Stimulated activated CD4-positive, alpha-beta T cell treated with anti-CD3 and anti-CD28 coated beads, Interleukin-2, amount 100 ng/mL, for 48 hours (primary cell): ENCODE results near the gene RARB.

Experiments used
- DNase-seq, 2 donors: peaks; one replicate each; pipeline ENCODE4 v3.0.0-alpha.2; 2020

Gene RARB

DNA sequence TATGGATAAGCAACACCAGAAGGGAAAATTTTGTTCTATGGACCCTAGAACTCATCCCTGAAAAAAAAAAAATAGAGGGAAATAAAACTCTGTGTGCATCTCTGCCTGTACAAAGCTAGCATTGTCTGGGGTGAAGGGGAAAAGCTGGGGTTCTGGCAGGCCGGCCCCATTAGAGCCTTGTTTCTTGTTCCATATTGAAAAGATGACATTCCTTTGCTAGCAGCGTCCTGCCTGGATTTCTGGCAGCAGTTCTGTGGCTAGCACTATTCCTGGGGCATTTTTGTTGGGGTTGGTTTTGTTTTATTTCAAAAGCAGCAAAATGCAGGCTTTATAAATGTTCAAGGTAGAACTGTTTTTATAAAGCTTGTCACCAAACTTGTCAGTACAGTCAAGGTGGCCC lies 45.2 kb downstream of the RARB start:
- DNase-seq, result no peak

DNA sequence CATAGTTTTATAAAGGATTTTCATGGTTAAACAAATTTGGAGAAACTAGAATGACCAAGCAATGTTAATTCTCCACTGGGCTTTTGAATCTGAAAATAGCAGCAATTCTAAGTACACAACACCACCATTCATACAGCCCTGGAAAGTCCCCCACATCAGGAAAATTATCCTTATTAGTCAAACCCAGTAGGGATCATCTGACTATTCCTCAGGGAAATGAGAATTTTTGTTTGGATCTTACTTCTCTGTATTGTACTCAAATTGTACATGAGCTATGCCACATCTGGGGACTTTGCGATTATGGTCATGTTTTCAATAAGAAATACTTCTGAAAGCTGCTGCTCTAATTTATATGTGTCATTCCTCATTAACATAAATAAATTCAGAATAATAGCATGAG lies 46.0 kb downstream of the RARB start:
- DNase-seq, result no peak

DNA sequence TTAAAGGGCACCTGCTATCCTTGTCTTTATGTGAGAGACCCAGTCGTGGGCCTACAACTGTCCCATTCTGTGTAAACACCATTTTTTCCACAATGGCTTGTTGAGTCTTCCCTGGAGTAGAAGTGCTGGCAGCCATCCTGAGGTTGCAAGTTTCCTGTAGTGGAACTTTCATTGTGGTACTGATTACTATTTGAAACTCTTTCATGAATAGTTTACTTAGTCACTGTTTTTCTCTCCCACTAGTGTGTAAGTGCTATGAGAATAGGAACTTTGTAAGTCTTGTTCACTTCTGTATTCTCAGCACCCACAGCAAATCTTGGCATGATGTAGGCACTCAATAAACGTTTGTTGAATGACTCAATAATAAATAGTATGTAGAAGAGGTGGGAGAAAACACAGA lies 48.6 kb downstream of the RARB start:
- DNase-seq, result no peak

- DNase-seq, result no peak
These were observed 50.2 kb downstream of the RARB start for GRCh38 chr3:25478211-25478757.

DNA sequence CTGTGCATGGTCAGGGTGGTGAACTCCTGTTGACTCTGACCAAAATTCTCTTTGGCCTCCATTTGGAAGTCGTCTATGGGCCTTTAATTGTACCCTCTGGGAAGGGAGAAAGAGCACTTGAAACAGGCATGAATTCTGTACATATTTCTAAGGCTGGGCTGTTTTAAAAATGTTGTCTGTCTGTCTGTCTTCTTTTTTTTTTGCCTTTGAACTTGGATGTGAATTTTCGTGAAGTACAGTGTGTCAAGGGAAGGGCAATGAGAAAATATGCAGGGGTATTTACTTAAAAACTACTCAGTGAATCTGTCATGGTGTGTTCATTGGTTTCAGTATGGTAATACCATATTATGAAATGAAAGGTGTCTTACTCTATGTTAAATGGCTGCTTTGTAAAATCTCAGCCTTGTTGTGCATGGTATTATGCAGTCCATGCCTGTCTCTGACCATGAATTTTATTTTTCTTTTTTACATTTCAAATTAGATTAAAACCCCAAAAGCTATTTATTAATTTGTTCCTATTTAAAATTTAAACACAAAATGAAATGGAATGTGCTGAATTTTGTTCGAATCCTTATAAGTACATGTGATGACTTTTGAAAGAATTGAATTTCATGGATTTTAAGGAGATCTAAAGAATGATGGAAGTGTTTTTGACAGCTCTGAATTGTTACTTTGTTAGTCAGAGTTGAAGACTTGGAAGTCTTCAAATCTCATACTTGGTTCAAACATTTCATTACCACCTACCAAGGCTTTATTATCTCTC lies 51.1 kb downstream of the RARB start:
- DNase-seq, result no peak

DNA sequence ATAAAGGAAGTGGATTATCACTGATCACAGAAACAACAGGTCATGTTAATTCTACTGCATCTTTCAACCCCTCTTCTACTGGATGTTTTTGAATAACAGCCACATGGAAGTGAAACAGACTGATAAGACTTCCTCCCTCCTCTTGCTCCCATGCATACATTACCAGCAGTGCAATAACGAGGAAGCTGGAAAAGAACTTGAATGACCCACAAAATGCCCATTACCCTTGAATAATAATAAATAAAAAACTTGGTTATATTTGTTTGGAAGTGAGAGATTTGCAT lies 51.6 kb downstream of the RARB start:
- DNase-seq, result no peak

DNA sequence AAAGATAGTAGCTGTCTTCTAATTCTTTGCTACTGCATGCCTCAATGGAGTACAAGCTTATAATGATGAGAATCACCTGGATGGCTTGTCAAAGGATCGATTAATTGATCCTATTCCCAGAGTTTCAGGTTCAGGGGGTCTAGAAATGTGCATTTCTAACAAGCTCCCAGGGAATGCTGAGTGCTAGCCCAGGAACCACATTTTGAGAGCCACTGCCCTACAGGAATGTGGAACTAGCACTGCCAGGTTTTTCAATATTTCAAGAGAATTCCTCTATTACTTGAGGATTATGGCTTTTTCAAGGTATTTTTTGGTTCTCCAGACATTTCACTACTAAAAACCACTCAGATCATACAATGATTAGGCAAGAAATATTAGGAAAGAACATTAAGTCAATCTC lies 52.7 kb downstream of the RARB start:
- no peak for DNase-seq

DNA sequence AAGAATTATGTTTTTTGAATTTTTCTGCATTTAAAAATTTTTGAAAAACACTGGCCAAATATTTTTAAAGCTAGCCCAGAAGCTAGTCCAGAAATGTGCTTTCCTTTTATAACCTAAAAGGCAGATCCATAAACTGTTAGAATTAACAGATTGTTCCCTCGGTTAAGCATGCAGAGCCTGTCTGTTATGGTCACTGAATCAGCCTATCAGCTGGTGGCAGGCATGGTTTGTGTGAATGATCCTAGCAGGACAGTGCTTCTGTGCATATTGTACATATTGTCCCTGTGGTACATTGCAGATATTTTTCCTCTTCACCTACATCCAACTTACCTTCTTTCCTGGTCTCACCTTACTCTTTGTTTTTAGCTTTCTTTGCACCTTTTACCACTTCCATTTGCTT lies 53.3 kb downstream of the RARB start:
- DNase-seq, result no peak

GRCh38 chr3:25483456-25483855 lies 55.4 kb downstream of the RARB start:
- no peak for DNase-seq

DNA sequence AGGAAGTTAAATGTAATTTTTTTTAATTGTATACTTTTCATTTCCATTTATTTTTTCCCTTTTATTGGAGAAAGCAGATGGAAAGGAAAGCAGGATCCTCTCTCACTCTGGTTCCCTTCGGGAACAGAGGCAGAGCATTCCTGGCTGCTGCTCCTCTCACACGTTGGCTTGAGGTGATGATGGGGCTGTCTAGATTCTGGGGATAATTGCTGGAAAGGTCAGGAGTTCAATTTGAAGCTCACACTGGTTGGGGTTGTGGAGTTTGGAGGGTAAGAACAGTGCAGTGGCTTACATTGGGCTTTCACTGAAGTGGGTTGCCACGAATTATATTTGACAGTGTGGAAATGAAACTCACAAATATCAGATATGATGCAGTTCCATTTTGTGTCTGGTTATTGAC lies 57.6 kb downstream of the RARB start:
- DNase-seq, result no peak

DNA sequence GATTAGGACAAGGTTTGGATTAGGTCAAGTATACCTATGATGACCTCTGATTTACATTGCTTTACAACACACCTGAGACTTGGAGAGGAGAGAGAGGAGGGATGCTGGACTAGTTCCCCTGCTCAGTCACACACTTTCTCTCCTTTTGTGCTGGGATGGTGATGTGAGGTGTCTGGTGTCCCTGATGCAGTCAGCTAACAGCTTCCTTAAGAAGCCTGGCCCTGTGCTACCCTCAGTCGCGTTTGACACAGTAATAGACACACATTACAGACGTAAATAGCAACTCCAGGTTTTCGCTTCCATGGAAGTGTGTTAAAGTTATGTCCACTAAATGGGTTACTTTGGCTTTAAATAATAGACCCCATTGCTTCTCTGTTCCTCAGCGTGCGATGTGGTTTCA lies 58.9 kb downstream of the RARB start:
- DNase-seq, result no peak

DNA sequence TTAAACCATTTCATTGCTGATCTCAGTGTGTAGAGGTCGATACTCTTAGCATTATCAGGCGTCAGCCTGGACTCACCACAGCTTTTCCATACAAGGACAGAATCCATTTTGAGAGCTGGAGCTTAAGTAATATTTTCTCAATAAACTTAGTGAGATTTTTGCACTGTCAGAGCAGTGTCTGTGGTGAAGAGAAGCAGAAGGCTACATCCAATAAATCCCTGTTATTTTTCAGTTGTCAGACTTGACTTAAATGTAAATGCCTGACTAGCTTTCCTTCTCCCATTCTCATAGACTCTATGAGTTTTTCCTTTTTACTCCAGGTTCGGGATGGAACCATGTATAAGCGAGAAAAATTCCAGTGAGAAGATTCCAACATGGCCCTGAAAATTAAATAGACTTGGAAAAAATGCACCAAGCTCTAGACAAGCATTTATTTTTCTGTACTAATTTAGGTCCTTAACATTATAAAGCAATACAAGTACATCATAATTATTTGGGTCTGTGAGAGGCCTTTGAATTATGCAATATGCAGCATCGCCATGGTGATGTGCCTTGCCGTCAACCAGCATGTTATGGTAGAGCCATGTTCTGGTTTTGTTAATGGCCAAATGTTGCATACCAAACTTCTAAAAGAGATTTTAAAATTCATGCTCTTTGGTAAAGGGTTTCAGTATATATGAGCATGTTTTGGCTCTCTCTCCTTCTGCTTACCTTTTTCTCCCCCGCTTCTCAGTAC lies 62.0 kb downstream of the RARB start:
- DNase-seq, result no peak

GRCh38 chr3:25493246-25493645 lies 65.2 kb downstream of the RARB start:
- DNase-seq, result no peak

DNA sequence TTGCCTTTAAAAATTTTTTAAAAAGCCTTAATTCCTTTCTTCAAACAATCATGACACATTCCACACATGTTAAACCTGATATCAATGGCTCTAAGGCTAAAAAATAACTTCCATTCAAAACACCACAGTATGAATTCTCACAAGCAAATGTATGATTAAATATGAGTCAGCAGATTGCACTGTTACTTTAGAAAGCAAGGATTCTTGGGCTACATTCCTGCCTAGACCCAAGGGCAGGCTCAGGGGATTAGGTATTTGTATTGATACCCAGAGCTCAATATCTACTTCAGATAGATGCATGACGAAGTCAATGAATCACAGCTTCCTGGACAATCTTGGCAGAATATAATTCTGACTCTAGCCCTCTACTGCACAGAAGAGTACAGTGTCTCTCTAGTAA lies 65.7 kb downstream of the RARB start:
- DNase-seq, result no peak

DNA sequence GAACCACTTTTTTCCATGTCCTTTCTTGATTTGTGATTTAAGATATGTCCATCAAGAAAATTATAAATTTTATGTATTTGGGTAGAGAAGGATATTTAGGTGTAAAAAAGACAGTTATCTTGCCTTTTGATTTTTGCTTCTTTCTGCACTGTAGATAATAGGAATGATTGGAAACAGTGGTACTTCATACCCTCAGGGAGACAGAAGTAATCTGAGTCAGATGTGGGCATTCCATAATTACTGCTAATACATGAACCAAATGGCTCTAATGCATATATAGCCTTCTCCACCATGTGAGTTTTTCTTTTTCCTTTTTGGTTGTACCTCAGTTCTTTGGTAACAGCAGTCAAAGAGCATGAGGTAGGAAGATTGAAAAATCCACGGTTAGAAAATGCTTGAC lies 67.2 kb downstream of the RARB start:
- DNase-seq, result no peak

DNA sequence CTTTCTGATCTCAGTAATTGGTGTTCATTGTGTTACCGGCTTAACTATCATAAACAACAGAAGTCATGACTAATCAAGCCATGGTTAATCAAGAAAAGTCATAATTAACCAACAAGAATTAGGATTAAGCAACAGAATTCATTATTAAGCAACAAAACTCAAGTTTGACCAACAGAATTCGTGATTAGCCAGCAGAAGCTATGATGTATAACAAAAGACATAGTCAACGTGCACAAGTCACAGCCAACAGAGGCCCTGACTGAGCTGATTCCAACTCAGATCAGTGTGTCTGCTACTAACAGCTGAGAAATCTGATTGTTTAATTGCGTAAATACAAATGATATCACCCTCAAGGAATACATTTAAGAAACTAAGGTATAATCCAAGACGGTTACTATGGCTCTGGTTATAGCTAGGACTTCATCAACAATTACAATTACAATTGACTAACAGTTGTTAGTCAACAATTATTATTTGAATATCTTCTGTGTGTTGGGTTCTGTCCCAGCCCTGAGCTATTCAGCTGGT lies 67.7 kb downstream of the RARB start:
- no peak for DNase-seq

GRCh38 chr3:25497096-25497495 lies 69.0 kb downstream of the RARB start:
- no peak for DNase-seq

DNA sequence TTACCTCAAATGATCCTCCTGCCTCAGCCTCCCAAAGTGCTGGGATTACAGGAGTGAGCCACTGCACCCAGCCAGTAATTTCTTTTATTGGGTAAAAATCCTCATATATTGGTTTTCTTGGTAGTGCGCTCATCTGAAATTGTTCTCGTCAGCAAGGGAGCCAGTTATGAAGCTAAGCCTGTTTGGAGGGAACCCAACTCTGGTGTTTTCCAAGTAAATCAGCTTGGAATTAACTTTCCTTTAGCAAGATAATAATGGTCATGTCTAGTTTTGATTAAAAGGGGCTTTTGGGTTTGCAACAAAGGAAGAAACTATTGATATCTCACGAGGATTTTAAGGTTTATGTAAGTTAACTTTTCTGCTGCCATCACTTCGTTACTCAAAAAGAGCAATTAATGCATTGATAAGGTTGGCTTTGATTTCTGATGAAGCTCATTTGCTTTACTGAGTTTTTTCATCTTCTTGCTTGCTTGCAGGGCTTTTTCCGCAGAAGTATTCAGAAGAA lies 72.7 kb downstream of the RARB start:
- DNase-seq, result no peak

- no peak for DNase-seq
These were observed 74.2 kb downstream of the RARB start for GRCh38 chr3:25502233-25502632.

DNA sequence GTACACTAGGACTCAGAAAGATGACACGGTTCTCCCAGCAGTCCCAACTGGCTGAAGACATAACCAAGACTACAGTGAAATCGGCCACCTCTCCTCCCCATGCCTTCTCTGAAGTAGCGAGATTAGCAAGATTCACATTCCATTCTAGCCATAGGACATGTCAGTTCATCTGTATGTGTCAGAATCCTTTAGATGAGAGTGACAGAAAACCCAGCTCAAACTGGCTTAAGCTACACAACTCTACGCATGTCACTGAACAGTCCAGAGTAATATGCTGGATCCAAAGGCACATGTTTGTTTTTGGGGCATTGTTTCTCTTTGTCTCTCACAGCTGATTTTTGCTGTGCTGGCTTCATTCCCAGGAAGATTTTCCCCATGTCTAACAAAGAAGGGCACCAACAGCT lies 75.8 kb downstream of the RARB start:
- DNase-seq, result no peak

DNA sequence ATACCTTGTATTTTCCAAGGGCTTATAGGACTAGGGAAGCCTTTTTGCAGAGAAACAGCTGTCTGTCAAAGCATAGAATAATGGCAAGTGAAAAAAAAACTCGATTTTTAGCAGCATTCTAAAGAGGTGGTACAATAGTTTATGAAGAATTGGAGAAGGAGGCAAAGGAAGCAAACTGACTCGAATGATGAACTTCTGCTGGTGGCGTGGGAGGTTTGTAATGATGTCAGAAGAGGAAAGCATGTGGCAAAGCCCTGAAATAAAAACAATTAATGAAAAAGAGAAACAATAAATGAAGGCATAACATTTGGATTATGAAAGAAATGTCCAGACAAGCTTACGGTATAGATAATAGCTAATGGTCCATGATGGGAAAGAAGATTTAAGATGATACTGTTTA lies 77.5 kb downstream of the RARB start:
- DNase-seq, result no peak

DNA sequence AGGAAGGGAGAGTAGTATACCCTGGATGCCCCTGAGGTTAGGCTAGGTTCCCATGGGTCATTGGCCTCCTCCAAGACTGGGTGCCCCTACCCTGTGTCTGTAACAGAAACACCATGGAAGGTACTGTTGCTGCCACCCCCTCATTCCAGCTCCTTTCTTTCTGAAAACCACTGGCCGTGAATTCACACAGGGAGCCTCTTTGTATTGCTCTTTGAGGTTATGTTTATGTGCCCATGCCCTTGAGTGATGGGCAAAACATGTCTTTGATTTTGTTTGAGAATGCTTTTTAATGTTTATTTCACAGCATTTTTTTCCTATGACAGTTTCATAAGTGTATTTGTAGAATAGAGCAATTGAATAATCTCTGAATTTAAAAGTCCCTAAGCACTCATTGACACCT lies 79.7 kb downstream of the RARB start:
- DNase-seq, result no peak

DNA sequence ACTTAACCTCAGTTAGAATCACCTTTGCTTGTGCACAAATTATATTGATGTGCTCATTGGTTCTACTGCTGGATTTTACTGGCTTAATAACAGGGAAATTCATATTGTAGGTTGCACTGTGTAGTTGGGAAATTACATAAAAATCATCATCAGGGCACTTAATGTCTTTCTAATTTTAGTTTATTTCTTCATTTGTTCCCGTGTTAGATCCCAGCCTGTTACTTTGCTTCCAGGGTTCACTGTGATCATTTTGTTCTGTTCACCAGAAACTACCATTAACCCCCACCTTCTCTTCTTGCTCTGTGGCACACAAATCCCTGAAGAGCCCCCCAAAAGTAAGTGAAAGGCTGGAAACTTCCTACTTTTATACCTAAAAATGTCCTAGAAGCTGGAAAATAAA lies 80.4 kb downstream of the RARB start:
- DNase-seq, result no peak

DNA sequence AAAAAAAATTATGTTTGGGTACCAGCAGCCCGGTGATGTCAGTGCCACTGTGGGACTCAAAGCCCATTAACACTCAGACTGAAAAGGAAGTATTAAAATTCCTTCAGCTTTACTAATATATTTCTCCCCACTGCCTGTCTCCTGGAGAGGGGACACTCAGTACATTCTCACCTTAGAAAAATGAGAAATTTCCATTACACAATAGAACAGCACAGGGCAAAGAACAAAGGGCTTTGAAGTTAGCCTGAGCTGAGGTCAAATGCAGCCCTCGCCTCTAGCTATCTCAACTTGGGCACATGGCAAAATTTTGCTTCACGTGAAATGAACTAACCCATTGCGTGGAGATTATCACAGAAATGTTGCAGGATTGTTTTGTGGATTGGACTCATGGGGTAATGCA lies 80.8 kb downstream of the RARB start:
- no peak for DNase-seq
